Activated T-helper 2 cell treated with anti-CD3 and anti-CD28 coated beads, Interferon-gamma antibody, Interleukin-2, Interleukin-4, amounts not matched to agents 10 μg/mL and 5 μg/mL and 100 μg/mL, durations not matched to agents 14 hours and 24 hours and 36 hours (primary cell): Measurements from ENCODE around the gene SMR3A. TPM values are rescaled to one million over a fixed set of nuclear protein-coding genes. Genes with fewer than 3 reads are reported as not detected.

Experiments
- DNase-seq: peaks from one replicate; pipeline ENCODE4 v3.0.0; 2021; ENCODE audit warnings: low spot score
- H3K27ac Mint-ChIP-seq: one replicate; pipeline ENCODE4 v1.8.0; 2021; ENCODE audit warnings: mixed read lengths
- H3K27me3 Mint-ChIP-seq: one replicate; pipeline ENCODE4 v1.8.0; 2021; ENCODE audit warnings: low read depth, mixed read lengths
- H3K36me3 Mint-ChIP-seq: one replicate; pipeline ENCODE4 v1.8.0; 2021; ENCODE audit warnings: low read depth, mixed read lengths
- H3K4me1 Mint-ChIP-seq: one replicate; pipeline ENCODE4 v1.8.0; 2021; ENCODE audit warnings: low read depth, mixed read lengths
- H3K4me3 Mint-ChIP-seq: one replicate; pipeline ENCODE4 v1.8.0; 2021; ENCODE audit warnings: low read depth, mild to moderate bottlenecking, moderate library complexity, mixed read lengths
- H3K9me3 Mint-ChIP-seq: one replicate; pipeline ENCODE4 v1.8.0; 2021; ENCODE audit warnings: mixed read lengths
- intact Hi-C: fragments of 100-400 bp; cut with micrococcal nuclease; formaldehyde crosslinking; loops from one replicate; pipeline ENCODE4 v1.15.1; 2023
- total RNA-seq: library from RNA; stranded (reverse); gene quantifications from 2 replicates; pipeline ENCODE4 v1.2.3, GENCODE V29; 2022

SMR3A gene
- not detected in 2 replicates for total RNA-seq

GRCh38 chr4:70360460-70360859 is at the start of gene SMR3A:
SMR3A (plus strand) TSS chr4:70360760; CDS start chr4:70362116, 1,356 bp downstream.
- H3K27ac Mint-ChIP-seq = no peak within 1 kb of the TSS
- H3K4me3 Mint-ChIP-seq = no peak within 1 kb of the TSS
- DNase-seq = no peak
- no peaks in the 10 kb centered on the region for H3K9me3 Mint-ChIP-seq
- no peaks in the 10 kb centered on the region for H3K27me3 Mint-ChIP-seq
- intact Hi-C loops = no loop called here
- no peaks in the 10 kb centered on the region for H3K36me3 Mint-ChIP-seq
- H3K4me1 Mint-ChIP-seq = no peaks in the 10 kb centered on the region

- Mint-ChIP-seq H3K27me3 (no peaks in the 10 kb centered on the region), H3K27ac (no peak overlapping the region), H3K4me3 (no peak overlapping the region), H3K36me3 (no peaks in the 10 kb centered on the region), H3K4me1 (no peaks in the 10 kb centered on the region), H3K9me3 (no peaks in the 10 kb centered on the region)
- DNase-seq = no peak
- intact Hi-C loops = no loop called here
Observed at GRCh38 chr4:70313736-70314135, 46.8 kb upstream of the SMR3A start.

- Mint-ChIP-seq H3K27me3 (no peaks in the 10 kb centered on the region), H3K9me3 (no peaks in the 10 kb centered on the region), H3K27ac (no peak overlapping the region), H3K36me3 (no peaks in the 10 kb centered on the region), H3K4me1 (no peaks in the 10 kb centered on the region), H3K4me3 (no peak overlapping the region)
- DNase-seq = no peak
- intact Hi-C loops = no loop called here
Observed at GRCh38 chr4:70315928-70316327, 44.6 kb upstream of the SMR3A start.

GRCh38 chr4:70326052-70326451 is 34.5 kb upstream of the SMR3A start:
- intact Hi-C loops = no loop called here
- DNase-seq = no peak
- H3K4me3 Mint-ChIP-seq = no peak overlapping the region
- no peaks in the 10 kb centered on the region for H3K27me3 Mint-ChIP-seq
- H3K27ac Mint-ChIP-seq = no peak overlapping the region
- H3K36me3 Mint-ChIP-seq = no peaks in the 10 kb centered on the region
- H3K9me3 Mint-ChIP-seq = no peaks in the 10 kb centered on the region
- H3K4me1 Mint-ChIP-seq = no peaks in the 10 kb centered on the region

- no peak within 1 kb of the TSS for H3K4me3 Mint-ChIP-seq
- no peaks in the 10 kb centered on the region for H3K36me3 Mint-ChIP-seq
- intact Hi-C loops = no loop called here
- H3K4me1 Mint-ChIP-seq = no peaks in the 10 kb centered on the region
- H3K27ac Mint-ChIP-seq = no peak within 1 kb of the TSS
- no peaks in the 10 kb centered on the region for H3K27me3 Mint-ChIP-seq
- H3K9me3 Mint-ChIP-seq = no peaks in the 10 kb centered on the region
- DNase-seq = no peak
Observed at GRCh38 chr4:70334681-70335080, 25.9 kb upstream of the SMR3A start, which contains the start of gene CABS1. CABS1 (plus strand) TSS chr4:70334981; CDS start chr4:70335040, 59 bp downstream.

- no peaks in the 10 kb centered on the region for H3K27me3 Mint-ChIP-seq
- no peak for DNase-seq
- H3K27ac Mint-ChIP-seq = no peak overlapping the region
- H3K36me3 Mint-ChIP-seq = no peaks in the 10 kb centered on the region
- H3K4me3 Mint-ChIP-seq = no peak overlapping the region
- no peaks in the 10 kb centered on the region for H3K9me3 Mint-ChIP-seq
- intact Hi-C loops = no loop called here
- H3K4me1 Mint-ChIP-seq = no peaks in the 10 kb centered on the region
Observed at GRCh38 chr4:70336043-70336442, 24.5 kb upstream of the SMR3A start.

- no peaks in the 10 kb centered on the region for H3K36me3 Mint-ChIP-seq
- intact Hi-C loops = no loop called here
- no peak for DNase-seq
- no peaks in the 10 kb centered on the region for H3K4me1 Mint-ChIP-seq
- no peak overlapping the region for H3K27ac Mint-ChIP-seq
- H3K4me3 Mint-ChIP-seq = no peak overlapping the region
- no peaks in the 10 kb centered on the region for H3K27me3 Mint-ChIP-seq
- no peaks in the 10 kb centered on the region for H3K9me3 Mint-ChIP-seq
Observed at GRCh38 chr4:70337886-70338420, 22.6 kb upstream of the SMR3A start.

GRCh38 chr4:70356185-70356584 is 4.4 kb upstream of the SMR3A start:
- no peak for DNase-seq
- Mint-ChIP-seq H3K4me3 (no peak overlapping the region), H3K9me3 (no peaks in the 10 kb centered on the region), H3K27ac (no peak overlapping the region), H3K36me3 (no peaks in the 10 kb centered on the region), H3K27me3 (no peaks in the 10 kb centered on the region), H3K4me1 (no peaks in the 10 kb centered on the region)
- intact Hi-C loops = no loop called here

- H3K27me3 Mint-ChIP-seq = no peaks in the 10 kb centered on the region
- no peaks in the 10 kb centered on the region for H3K4me1 Mint-ChIP-seq
- H3K9me3 Mint-ChIP-seq = no peaks in the 10 kb centered on the region
- no peak overlapping the region for H3K4me3 Mint-ChIP-seq
- no peaks in the 10 kb centered on the region for H3K36me3 Mint-ChIP-seq
- H3K27ac Mint-ChIP-seq = no peak overlapping the region
- no peak for DNase-seq
- intact Hi-C loops = no loop called here
Observed at GRCh38 chr4:70359115-70359661, 1.4 kb upstream of the SMR3A start.

GRCh38 chr4:70364002-70364401 is 3.4 kb downstream of the SMR3A start:
- intact Hi-C loops = no loop called here
- no peak overlapping the region for H3K4me3 Mint-ChIP-seq
- H3K4me1 Mint-ChIP-seq = no peaks in the 10 kb centered on the region
- no peak overlapping the region for H3K27ac Mint-ChIP-seq
- H3K9me3 Mint-ChIP-seq = no peaks in the 10 kb centered on the region
- no peak for DNase-seq
- no peaks in the 10 kb centered on the region for H3K27me3 Mint-ChIP-seq
- H3K36me3 Mint-ChIP-seq = no peaks in the 10 kb centered on the region

- H3K36me3 Mint-ChIP-seq = no peaks in the 10 kb centered on the region
- H3K27me3 Mint-ChIP-seq = no peaks in the 10 kb centered on the region
- H3K9me3 Mint-ChIP-seq = no peaks in the 10 kb centered on the region
- DNase-seq = no peak
- no peak overlapping the region for H3K4me3 Mint-ChIP-seq
- H3K4me1 Mint-ChIP-seq = no peaks in the 10 kb centered on the region
- no peak overlapping the region for H3K27ac Mint-ChIP-seq
- intact Hi-C loops = no loop called here
Observed at GRCh38 chr4:70365479-70365878, 4.9 kb downstream of the SMR3A start.

- intact Hi-C loops = no loop called here
- Mint-ChIP-seq H3K36me3 (no peaks in the 10 kb centered on the region), H3K27ac (no peak overlapping the region), H3K9me3 (no peaks in the 10 kb centered on the region), H3K4me1 (no peaks in the 10 kb centered on the region), H3K27me3 (no peaks in the 10 kb centered on the region), H3K4me3 (no peak overlapping the region)
- DNase-seq = no peak
Observed at GRCh38 chr4:70367813-70368212, 7.3 kb downstream of the SMR3A start.

GRCh38 chr4:70371987-70372386 is 11.4 kb downstream of the SMR3A start:
- Mint-ChIP-seq H3K27ac (no peak overlapping the region), H3K4me1 (no peaks in the 10 kb centered on the region), H3K9me3 (no peaks in the 10 kb centered on the region), H3K4me3 (no peak overlapping the region), H3K36me3 (no peaks in the 10 kb centered on the region), H3K27me3 (no peaks in the 10 kb centered on the region)
- intact Hi-C loops = no loop called here
- no peak for DNase-seq

GRCh38 chr4:70372760-70373159 is 12.2 kb downstream of the SMR3A start:
- intact Hi-C loops = no loop called here
- no peak overlapping the region for H3K4me3 Mint-ChIP-seq

More at GRCh38 chr4:70372760-70373159, 12.2 kb downstream of the SMR3A start:
- H3K9me3 Mint-ChIP-seq = no peaks in the 10 kb centered on the region
- H3K4me1 Mint-ChIP-seq = no peaks in the 10 kb centered on the region
- H3K36me3 Mint-ChIP-seq = no peaks in the 10 kb centered on the region
- no peaks in the 10 kb centered on the region for H3K27me3 Mint-ChIP-seq
- DNase-seq = no peak
- no peak overlapping the region for H3K27ac Mint-ChIP-seq
